Transverse colon (tissue), 4 donors: ENCODE results near the gene NAV3.

Experiments
- CTCF ChIP-seq, 5 experiments: fragments of 200-600 bp in 3 of 5; fragments of 450-650 bp in 2 of 5; sonication (generic) in 3 of 5; IDR thresholded peaks; 1 replicate in 2 of 5; 2 replicates in 3 of 5; pipeline ENCODE4 v1.5.1; 2016 to 2017; ENCODE audit warnings: antibody characterized with exemption in 5 of 5, inconsistent platforms in 3 of 5, mild to moderate bottlenecking in 2 of 5, moderate library complexity in 1 of 5
- EP300 ChIP-seq: sonication (generic); formaldehyde crosslinking; IDR thresholded peaks from one replicate; pipeline ENCODE4 v1.6.1; 2017; ENCODE audit warnings: antibody characterized with exemption, low read depth
- POLR2AphosphoS5 ChIP-seq, 3 donors: sonication (generic); formaldehyde crosslinking; IDR thresholded peaks; one replicate each; pipeline ENCODE4 v1.6.1; 2016; ENCODE audit warnings: antibody characterized with exemption in 3 of 3

GRCh38 chr12:77974645-77975044 lies 144.0 kb downstream of the NAV3 start:
- no peak for TF ChIP-seq CTCF (IDR thresholded peaks at IDR 0.05)
- TF ChIP-seq POLR2AphosphoS5 (IDR thresholded peaks at IDR 0.05): no peak
- no peak for TF ChIP-seq EP300
